Loucy (cell line): Measurements from ENCODE around the gene EPB41L3.

Source experiments
- CTCF ChIP-seq: fragments of 200-600 bp; sonication (generic); conservative IDR thresholded peaks from 2 replicates; pipeline ENCODE4 v1.5.1; 2014; ENCODE audit warnings: mild to moderate bottlenecking, antibody characterized with exemption, low read length
- EZH2phosphoT487 ChIP-seq: fragments of 200-600 bp; IDR thresholded peaks from 2 replicates; pipeline ENCODE4 v1.6.1; 2018; ENCODE audit warnings: antibody characterized with exemption, mild to moderate bottlenecking, moderate library complexity, borderline replicate concordance

GRCh38 chr18:5410582-5410981 lies 133.2 kb downstream of the EPB41L3 start:
- no peak for TF ChIP-seq CTCF
- TF ChIP-seq EZH2phosphoT487: no peak
